Body of pancreas (tissue), 4 donors: ENCODE data around the gene ELOVL7.

Experiments used
- CTCF ChIP-seq, 7 experiments: fragments of 450-650 bp in 4 of 7; fragments of 200-600 bp in 3 of 7; sonication (generic) in 3 of 7; IDR thresholded peaks; one replicate each; pipeline ENCODE4 v1.5.1; 2016 to 2019; ENCODE audit warnings: antibody characterized with exemption in 7 of 7
- POLR2A ChIP-seq, 3 donors: fragments of 450-650 bp; IDR thresholded peaks; one replicate each; pipeline ENCODE4 v1.6.1; 2016; ENCODE audit warnings: antibody characterized with exemption in 3 of 3, mild to moderate bottlenecking in 2 of 3

- TF ChIP-seq CTCF (IDR thresholded peaks at IDR 0.05) (no peak), POLR2A (IDR thresholded peaks at IDR 0.05) (no peak)
Measured at GRCh38 chr5:60776343-60776742, 67.7 kb downstream of the ELOVL7 start.
